Dermis blood vessel endothelial cell (primary cell): Measurements from ENCODE around the gene NAGPA. TPM values are rescaled to one million over a fixed set of nuclear protein-coding genes. Genes with fewer than 3 reads are reported as not detected.

Experiments used
- DNase-seq: peaks from one replicate; pipeline ENCODE4 v3.0.0; 2010
- total RNA-seq: library from RNA; depleted of rRNA; stranded (reverse); fragments of >200 nt; gene quantifications from 2 replicates; pipeline ENCODE4 v1.2.3, GENCODE V29; 2014

Gene NAGPA
- total RNA-seq, 1 donor from 2014 or later = 35.9 TPM

- no peak for DNase-seq
Observed at GRCh38 chr16:5001571-5001970, 32.2 kb downstream of the NAGPA start.

GRCh38 chr16:5000573-5001001 is 33.1 kb downstream of the NAGPA start:
- DNase-seq = no peak

DNA sequence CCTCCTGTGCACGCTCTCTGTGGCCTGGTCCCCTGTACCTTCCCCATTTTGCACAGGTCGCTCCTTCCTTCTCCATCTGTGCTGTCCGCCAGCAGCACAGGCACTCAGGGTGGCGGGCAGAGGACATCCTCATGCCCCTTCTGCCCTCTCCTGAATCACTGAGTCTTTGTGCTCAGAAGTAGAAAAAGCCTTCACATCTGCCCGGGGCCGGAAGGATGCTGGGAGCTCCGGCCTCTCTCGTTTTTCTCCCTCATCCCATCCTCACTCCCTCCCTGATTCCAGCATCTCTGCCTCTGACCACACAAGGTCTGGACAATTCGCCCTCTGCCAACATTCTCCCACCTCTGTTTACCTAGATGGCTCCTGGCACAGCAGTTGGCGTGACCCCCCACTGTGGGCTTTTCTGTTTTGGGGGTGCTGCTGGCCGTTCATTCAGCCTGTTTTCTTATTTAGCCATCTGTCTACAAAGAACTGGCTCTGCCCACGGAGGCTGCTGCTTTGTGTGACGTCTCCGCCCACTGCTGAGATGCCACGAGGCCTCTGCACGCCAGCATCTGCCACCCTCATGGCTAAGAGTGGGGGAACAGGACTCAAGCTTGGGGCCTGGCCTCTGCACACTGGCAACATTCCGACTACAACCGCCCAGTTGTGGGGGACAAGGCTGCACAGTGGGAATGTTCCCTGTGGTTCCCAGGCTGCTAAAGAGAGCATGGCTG is 38.9 kb downstream of the NAGPA start:
- DNase-seq = no peak

DNA sequence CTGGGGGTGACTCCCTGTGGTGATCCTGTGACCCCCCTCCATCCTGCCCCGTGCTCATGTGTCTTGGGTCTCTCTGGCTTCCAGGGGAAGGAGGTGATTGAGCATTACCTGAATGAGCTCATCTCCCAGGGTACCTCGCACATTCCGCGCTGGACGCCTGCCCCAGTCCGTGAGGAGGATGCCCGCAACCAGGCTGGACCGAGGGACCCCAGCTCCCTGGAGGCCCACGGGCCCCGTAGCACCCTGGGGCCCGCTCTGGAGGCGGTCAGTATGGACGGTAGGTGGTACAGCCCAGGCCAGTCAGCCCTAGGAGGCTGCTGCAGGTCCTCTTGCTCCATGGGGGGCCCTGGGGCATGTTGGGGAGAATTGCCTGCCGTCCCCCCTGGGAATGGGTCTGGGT is 42.0 kb downstream of the NAGPA start:
- no peak for DNase-seq

DNA sequence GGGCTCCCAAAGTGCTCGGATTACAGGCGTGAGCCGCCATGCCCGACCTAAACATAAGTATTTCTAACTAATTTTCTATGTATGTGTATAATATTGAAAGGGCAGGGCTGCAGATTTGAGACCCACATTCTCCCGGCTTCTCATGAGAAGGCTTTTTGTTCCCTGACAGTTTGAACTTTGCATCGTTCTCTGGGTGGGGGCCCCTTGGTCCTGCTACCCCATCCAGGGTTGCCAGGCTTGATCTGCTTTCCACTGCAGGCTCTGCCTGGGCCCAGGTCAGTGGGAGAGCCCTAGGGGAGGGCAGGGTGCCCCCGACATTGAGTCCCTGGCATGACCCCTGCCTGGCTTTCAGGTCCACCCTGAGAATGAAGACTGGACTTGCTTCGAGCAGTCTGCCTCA is 43.3 kb downstream of the NAGPA start:
- DNase-seq = no peak

GRCh38 chr16:4989391-4990006 is 44.2 kb downstream of the NAGPA start:
- no peak for DNase-seq

DNA sequence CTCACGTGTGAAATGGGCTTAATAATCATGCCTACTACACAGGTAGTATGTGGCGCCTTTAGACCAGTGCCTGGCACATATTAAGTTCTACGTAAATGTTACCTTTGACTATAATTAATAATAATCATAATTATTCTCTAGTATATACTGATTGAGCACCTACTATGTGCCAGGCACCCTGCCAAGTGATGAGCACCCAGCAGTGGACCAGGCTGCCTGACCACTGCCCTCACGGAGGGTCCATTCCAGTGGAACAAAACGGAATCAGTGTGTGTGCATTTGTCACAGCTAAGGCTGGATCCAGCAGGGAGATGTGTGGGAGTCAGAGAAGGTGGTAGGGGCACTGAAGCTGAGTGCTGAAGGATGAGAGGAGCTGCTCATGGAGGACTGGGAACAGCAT is 45.1 kb downstream of the NAGPA start:
- no peak for DNase-seq

- DNase-seq = no peak
Observed at GRCh38 chr16:4987580-4988374, 46.0 kb downstream of the NAGPA start.

- DNase-seq = no peak
Observed at GRCh38 chr16:4987250-4987579, 46.5 kb downstream of the NAGPA start.

GRCh38 chr16:4984174-4984990 is 49.4 kb downstream of the NAGPA start:
- DNase-seq = no peak

DNA sequence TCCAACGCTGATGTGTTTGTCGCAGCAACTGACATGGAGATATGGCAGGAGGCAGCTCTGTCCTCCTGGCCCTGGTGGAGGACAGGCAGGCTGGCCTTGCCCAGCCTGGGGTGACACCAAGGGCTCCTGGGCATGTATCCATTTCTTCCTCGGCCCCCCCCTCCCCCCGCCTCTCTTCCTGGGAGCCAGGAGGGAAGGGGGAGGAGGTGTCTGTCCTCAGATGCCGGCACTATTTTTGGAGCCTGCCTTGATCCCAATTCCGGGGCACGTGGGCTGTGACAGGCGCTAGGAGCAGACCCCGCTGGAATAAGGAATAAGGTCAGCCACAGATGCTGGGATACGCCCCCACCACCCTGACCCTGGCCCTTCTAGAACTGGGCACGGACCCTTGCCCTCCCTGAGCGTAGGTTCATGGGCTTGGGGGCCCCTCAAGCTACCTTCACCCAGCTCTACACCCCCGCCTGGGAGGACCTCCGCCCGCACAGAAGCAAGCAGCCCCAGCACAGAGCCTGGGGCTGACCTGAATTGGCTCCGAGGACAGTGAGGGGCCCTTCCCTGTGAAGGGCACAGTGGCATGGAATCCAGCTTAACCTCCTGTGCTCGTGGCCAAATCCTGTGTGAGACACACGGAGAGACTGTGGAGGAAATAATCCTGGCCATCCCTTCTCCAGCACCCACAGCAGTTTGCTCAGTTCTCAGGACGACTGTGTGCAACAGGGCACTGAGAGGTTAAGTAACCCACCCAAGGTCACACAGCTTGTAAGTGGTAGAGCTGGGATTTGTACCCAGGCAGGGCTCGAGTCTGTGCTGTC is 51.5 kb downstream of the NAGPA start:
- DNase-seq = no peak

DNA sequence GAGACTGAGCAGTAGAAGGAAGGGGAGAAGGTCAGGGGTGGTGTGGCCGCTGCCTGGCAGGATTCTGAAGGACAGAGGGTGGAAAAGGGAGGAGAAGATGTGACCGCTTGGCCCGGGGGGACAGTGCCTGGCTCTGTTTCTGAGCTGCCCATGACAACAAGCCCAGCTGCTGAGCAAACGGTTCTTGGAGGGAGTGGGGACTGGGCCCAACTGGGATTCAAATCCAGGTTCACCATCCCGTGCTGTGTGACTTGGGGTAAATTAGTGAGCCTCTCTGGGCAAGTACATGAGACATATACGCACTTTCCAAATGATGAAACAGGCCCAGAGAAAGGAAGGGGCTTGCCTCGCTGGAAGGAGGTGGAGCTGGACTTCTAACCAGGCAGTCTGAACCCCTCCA is 52.3 kb downstream of the NAGPA start:
- DNase-seq = no peak

DNA sequence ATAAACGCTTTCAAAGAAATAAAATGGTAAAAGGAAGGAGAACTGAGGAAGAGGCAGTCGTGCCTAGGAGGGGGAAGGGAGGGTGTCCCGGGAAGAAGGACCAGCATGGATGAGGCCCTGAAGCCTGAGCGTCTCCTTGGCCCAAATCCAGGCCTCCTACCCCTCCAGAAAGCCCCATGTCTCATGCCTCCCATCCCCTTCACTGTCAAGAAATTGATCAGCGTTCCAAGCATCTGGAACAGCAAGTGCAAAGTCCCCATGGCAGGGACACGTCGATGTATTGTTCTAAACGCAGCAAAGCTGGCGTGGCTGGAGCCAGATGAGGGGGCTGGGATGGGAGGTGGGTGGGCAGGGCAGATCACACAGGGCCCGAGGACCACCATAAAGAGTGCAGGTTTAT is 53.0 kb downstream of the NAGPA start:
- no peak for DNase-seq

DNA sequence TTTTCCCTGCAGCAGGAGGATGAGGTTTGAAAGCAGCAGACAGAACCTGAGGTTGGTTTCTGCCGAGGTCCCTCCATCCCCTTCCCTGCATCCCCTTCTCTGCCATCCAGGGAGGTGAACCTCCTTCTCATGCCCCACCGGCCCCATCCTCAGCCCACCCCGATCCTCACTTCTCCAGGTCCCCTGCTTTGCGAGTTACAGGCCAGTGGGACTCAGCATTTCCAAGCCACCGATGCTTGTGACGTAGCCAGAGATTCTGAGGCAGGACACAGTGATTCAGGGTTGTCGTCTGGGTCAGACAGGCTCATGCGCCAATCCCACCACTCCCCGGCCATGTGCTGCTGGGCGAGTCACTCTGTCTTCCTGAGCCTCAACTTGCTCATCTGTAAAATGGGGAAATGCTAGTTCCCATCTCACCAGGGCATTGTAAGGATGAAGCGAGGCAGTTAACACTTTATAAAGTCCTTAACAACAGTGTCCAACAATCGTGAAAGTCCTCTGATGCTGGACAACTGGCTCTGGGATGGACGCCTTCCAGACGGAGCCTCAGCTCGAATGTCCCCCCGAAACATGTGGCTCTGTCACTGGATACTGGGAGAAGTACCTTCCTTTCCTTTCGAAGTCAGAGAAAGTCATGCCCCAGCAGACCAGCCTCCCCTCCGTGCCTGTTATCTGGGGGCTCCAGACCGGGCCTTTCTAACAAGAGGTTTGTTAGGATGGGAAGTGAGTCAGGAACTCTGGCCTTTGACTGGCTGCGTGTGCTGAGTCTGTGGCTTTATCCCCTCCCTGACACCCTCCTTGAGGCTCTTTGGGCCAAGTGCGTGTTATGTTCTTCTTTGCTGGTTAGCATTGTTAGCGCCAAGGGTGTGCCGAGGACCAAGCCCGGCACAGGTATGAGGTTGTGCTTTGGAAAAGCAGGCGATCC is 53.7 kb downstream of the NAGPA start:
- no peak for DNase-seq

DNA sequence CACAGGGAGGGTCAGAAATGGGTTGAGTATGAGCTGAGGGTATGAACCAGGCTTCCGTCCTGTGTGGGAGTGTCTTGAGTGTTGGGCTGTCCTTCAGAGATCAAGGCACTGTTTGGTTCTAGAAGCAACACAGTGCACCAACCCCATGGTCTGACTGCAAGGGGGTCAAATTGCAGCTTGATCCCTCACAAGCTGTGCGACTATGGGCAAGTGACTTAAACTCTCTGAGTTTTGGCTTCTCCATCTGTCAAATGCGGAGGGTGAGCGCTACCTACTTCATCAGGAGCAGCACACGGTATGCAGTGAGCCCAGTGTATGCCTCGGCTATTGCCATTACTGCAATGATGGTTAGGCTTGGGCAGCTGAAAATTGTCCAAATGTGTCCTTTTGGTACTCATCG is 54.6 kb downstream of the NAGPA start:
- no peak for DNase-seq

- no peak for DNase-seq
Observed at GRCh38 chr16:4976611-4977145, 57.1 kb downstream of the NAGPA start.

GRCh38 chr16:4976079-4976478 is 57.7 kb downstream of the NAGPA start:
- DNase-seq = no peak
